Stomach (tissue), 4 donors: ENCODE data around the gene GABRG3.

Source experiments
- CTCF ChIP-seq, 7 experiments: fragments of 450-650 bp in 4 of 7; fragments of 200-600 bp in 3 of 7; sonication (generic) in 3 of 7; IDR thresholded peaks; one replicate each; pipeline ENCODE4 v1.5.1; 2016 to 2019; ENCODE audit warnings: antibody characterized with exemption in 7 of 7, control low read depth in 2 of 7, mild to moderate bottlenecking in 1 of 7
- EP300 ChIP-seq: sonication (generic); formaldehyde crosslinking; IDR thresholded peaks from one replicate; pipeline ENCODE4 v1.6.1; 2017; ENCODE audit warnings: antibody characterized with exemption
- POLR2A ChIP-seq, 4 donors: fragments of 450-650 bp; IDR thresholded peaks; one replicate each; pipeline ENCODE4 v1.6.1; 2016; ENCODE audit warnings: antibody characterized with exemption in 4 of 4, control low read depth in 2 of 4, mild to moderate bottlenecking in 1 of 4, moderate library complexity in 1 of 4
- POLR2AphosphoS5 ChIP-seq, 3 donors: sonication (generic); formaldehyde crosslinking; IDR thresholded peaks; one replicate each; pipeline ENCODE4 v1.6.1; 2016; ENCODE audit warnings: antibody characterized with exemption in 3 of 3

DNA sequence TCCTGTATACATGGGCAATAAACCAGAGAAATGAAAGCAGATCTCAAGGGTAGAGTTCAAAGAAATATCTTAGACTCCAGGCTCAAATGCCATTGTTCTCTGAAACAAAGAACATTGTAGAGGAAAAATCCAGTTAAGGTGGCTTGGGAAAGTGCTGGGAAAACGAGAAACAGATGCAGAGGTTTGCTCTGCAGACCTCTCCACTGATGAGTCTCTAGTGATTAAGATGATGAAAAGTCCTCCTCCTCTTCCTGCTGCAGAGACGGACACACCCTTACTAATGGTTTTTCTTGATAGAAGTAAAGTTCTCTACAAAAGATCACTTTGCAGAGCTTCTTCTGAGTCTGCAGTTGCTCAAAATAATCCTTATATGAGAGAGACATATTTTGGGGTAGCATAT lies 264.7 kb downstream of the GABRG3 start:
- TF ChIP-seq CTCF (IDR thresholded peaks at IDR 0.05) (no peak), EP300 (no peak), POLR2A (IDR thresholded peaks at IDR 0.05) (no peak), POLR2AphosphoS5 (IDR thresholded peaks at IDR 0.05) (no peak)
